ENCODE data around the gene OSBPL6. TPM values are rescaled to one million over a fixed set of nuclear protein-coding genes. Genes with fewer than 3 reads are reported as not detected.
"Not testable (repeated sequence)": the region's sequence is repeated elsewhere in the genome, so short reads cannot be mapped to it uniquely, and the experiment has no call there.

The OSBPL6 gene
- total RNA-seq, 1 donor from 2014 or later = 2.4 TPM

- not testable (repeated sequence) for DNase-seq (ENCODE audit: low spot score)
These were observed 4.1 kb downstream of the OSBPL6 start for GRCh38 chr2:178198441-178198840.

GRCh38 chr2:178199334-178199733, 5.0 kb downstream of the OSBPL6 start:
- DNase-seq (ENCODE audit: low spot score) = no peak

DNA sequence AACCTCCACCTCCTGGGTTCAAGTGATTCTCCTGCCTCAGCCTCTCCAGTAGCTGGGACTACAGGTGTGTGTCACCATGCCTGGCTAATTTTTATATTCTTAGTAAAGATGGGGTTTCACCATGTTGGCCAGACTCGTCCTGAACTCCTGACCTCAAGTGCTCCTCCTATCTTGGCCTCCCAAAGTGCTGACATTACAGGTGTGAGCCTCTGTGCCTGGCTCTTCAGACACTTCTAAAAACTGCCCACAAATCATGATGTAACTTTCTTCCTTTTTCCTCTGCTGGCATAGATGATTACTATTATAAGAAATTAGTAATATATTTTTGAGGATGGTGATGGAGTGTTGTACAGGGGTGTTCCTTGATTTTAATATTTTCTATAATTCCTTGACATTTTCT, 6.0 kb downstream of the OSBPL6 start:
- no peak for DNase-seq (ENCODE audit: low spot score)

- no peak for DNase-seq (ENCODE audit: low spot score)
These were observed 8.6 kb downstream of the OSBPL6 start for GRCh38 chr2:178202927-178203326.

DNA sequence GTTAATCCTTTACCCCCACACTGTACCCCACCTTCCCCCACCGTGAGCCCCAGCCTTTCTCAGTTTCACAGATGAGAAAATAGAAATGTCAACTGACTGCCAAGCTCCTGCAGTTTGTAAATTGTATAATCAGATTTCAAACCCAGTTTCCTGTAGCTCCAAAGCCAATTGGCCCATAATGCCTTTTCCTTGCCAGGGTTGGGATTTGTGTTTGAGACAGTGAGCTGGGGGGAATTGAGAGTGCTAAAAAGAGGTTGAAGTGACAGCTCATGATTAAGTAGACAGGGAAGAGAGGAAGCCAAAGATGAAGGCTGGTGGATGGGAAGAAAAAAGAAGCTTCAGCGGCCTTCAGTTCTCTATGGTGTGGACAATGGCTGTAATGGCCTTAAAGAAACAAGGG, 10.7 kb downstream of the OSBPL6 start:
- no peak for DNase-seq (ENCODE audit: low spot score)

DNA sequence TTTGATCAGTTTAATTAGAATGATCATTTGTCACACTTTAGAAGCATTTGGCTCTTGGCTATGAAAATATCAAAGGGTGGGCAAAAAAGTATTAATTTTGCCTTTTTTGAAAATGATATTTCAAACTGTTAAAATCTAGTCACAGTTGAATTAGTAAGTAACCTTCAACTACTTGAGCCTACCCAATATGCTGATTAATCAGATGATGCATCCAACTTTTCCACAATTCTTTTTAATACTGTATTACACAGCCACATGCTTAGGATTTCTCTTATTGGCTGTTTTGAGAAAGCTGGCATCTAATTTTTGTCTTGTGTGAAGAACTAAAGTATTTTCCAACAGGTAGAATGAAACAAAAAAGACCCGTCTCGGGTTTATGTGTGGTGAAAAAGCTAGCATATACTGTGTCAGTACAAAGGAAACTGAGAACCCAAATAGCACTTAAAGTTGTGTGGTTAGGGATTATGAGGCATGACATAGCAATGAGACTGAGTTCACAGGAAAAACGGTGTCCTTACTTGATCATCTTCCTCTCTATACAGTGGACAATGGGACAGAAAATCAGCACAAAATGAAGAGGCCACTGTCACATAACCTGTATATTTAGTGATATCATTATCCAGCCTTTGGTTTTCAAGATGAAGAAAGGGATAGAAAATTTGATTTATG, 11.7 kb downstream of the OSBPL6 start:
- no peak for DNase-seq (ENCODE audit: low spot score)

GRCh38 chr2:178208336-178208735, 14.0 kb downstream of the OSBPL6 start:
- no peak for DNase-seq (ENCODE audit: low spot score)

DNA sequence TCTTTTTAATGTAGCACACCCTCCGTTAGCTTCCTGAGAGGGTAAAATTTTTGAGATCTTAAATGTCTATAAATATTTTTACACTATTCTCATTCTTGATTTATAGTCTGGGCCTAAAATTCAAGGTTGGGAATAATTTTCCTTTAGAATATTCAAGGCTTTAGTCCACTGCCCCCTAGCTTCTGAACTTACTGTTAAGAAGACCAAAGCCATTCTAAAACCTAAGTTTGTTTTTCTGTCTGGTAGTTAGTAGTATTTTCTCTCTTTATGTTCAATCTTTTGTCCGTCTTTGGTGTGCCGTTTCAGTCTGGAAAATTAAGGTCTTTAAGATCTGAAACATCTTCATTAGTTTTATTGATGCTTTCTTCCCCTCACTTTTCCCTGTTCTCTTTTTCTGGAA, 14.5 kb downstream of the OSBPL6 start:
- DNase-seq (ENCODE audit: low spot score) = no peak

DNA sequence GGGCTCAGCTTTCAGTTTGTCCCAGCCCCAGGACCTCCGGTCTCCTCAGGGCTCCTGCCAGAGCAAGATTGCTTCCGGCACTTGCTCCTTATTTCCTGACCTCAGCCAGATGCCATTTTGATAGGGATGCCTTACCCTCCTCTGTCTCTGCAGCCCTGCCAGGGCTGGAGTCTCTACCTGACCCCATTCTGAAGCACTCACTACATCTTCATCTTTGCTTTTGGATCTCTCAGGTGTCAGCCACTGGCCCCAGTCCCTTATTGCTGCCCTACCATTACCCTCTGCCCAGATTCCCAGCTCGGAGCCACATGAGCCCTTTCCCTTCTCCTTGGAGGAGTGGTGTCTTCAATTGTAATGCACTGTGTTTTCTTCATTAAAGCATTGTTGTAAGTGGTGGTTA, 17.1 kb downstream of the OSBPL6 start:
- DNase-seq (ENCODE audit: low spot score) = no peak

DNA sequence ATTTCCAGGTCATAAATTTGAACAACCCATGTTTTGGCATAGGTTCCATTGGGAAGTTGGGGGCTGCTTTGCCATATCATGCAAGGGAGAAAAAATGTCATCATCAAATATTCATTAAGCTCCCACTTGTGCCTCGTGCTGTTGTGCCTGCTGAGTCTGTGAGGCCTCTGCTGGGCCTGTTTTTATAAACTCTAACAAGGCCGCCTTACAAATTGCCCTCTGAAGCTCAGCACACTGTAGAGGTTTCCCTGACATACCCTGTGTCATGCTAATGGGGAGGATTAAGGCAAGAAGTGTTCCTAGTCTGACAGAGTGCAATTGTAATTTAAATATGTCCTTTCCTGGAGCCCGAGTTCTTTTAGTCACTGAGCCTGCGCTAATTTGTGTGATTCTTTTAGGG, 17.6 kb downstream of the OSBPL6 start:
- no peak for DNase-seq (ENCODE audit: low spot score)

- no peak for DNase-seq (ENCODE audit: low spot score)
These were observed 19.7 kb downstream of the OSBPL6 start for GRCh38 chr2:178213991-178214390.

- no peak for DNase-seq (ENCODE audit: low spot score)
These were observed 24.9 kb downstream of the OSBPL6 start for GRCh38 chr2:178219247-178219646.

DNA sequence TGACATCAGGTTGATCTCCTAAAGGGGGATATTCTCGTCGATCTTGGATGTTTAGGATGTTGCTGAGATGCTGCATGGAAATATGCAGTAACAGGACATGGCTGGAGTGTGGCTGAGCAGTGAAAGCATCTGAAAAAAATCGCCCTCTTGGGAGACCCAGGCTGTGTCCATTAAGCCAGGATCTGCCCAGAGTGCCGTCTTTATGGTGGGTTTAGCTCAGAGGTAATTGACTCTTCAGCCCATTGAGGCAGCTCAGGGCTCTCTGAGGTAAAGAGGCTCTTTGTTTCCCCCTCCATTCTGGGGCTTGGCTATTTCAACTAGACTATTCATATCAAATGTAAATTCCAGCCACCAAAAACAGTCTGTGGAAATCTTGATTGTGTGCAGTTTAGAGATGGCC, 26.5 kb downstream of the OSBPL6 start:
- no peak for DNase-seq (ENCODE audit: low spot score)

DNA sequence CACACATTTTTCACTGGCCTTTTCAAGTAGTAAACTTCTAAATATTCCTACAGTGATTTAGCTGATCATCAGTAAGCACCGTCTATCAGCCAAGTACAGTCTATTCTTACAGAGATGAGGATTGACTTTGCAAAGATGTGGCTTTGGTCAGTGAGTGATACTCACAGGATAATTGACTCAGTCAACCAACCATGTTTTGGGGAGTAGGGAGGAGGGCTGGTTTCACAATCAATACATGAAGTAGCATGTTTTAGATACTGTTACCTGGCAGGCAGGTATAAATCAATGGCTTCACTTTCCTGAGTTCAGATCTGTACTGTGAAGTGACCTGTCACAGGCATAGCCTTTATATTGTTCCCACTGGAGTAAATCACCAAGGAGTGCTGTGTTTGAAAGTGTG, 27.2 kb downstream of the OSBPL6 start:
- no peak for DNase-seq (ENCODE audit: low spot score)

- no peak for DNase-seq (ENCODE audit: low spot score)
These were observed 29.5 kb downstream of the OSBPL6 start for GRCh38 chr2:178223806-178224205.

DNA sequence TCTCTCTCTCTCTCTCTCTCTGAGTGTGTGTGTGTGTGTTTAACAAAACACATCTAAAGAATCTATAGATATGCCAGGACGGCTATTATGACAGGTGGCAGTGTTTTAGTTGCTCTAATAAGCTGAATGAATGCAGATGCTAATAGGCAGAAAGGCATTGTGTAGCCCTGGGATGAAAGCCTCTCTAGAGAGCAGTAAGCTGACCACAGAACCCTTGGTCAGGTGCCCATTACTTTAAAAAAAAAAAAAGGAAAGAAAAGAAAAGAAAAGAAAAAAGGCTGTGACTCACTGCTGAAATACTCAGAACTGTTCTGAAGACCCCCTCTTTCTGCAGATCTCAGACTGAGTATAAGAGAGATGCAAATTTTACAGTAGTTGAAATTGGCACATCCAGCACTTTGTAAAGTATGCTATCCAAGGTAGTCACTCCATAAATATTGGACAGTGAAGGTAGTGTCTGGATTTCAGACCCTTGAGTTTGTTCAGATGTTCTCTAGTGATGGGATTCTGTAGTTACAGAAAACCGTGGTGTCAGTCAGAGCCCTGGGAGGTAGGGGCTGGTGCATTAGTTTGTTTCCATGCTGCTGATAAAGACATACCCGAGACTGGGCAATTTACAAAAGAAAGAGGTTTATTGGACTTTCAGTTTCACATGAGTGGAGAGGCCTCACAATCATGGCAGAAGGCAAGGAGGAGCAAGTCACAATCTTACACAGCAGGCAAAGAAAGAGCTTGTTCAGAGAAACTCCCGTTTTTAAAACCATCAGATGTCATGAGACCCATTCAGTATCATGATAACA, 30.9 kb downstream of the OSBPL6 start:
- no peak for DNase-seq (ENCODE audit: low spot score)

DNA sequence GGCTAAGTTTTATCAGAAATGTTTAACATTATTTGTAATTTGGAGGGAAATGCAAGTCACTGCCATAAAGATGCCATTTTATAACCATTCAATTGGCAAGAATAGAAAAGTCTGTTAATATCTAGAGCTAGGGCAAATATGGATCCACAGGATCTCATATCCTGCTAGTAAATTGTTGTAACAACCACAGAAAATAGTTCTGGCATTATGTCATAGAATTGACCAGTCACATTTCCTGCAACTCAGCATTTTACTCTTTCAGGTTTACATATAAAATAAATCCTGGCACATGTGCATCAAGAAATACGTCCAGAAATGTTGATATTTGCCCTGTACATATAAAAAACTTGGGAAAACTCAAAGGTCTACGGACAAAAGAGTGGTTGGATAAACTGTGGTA, 32.9 kb downstream of the OSBPL6 start:
- no peak for DNase-seq (ENCODE audit: low spot score)

GRCh38 chr2:178229927-178230326, 35.6 kb downstream of the OSBPL6 start:
- no peak for DNase-seq (ENCODE audit: low spot score)

DNA sequence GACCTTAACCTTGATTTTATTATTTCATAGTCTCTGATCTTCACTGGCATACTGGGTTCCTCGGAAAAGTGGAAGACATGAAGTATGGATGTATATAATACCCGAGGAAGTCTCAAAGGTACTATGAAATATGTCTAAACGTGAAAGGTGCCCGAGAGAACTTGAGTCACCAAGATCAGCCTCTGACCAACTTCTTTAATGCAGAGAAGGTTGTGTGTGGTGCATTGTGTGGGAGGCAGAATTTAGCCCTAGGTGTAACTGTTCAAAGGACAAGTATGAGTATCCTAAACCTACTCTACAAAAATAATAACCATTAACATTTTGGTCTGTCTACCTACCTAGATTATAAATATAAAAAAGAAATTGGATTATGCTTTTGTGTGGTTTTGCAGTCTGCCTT, 36.1 kb downstream of the OSBPL6 start:
- DNase-seq (ENCODE audit: low spot score) = no peak

DNA sequence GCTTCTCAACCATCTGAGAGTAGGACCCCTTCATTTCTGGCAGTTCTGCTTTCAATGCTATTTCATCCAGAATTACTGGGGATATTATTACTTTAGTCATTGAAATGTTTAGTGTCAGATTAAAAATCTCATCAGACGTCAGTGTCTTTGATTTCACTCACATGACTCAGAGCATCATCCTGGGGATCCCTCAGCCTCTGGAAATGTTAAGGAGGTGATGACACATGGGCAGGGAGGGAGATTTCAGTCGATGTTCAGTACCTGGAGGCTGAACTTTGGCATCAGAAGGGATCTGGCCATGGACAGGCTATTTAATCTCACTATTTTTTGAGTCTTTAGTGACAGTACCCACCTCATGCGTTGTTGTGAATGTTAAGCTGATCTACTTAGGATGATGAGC, 39.1 kb downstream of the OSBPL6 start:
- DNase-seq (ENCODE audit: low spot score) = no peak

- no peak for DNase-seq (ENCODE audit: low spot score)
These were observed 40.3 kb downstream of the OSBPL6 start for GRCh38 chr2:178234648-178235047.

DNA sequence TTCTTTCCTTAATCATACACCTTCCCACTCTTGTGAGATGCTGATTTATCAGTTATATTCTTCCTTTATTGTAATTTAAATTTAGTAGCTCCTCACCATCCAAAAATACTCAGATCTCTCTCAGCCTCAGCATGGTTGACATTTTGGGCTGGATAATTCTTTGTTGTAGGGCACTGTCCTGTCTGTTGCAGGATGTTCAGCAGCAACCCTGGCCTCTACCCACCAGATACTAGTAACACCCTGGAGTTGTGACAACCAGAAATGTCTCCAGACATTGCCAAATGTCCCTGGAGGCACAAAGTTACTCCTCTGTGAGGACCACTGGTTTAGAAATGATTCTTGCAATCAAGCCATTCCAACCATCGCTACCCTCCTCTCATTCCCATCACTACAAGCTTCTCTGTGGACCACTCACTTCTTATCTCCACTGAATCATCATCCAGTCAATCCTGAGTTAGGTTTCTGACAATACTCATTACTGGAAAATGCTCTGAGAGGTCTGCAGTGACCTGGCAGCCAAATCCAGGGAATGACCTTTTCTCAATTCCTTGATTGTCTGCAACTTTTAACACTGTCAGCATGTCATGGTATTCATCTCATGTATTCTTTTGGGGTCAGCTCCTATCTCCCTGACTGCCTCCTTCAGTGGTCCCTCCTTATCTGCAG, 43.3 kb downstream of the OSBPL6 start:
- no peak for DNase-seq (ENCODE audit: low spot score)

DNA sequence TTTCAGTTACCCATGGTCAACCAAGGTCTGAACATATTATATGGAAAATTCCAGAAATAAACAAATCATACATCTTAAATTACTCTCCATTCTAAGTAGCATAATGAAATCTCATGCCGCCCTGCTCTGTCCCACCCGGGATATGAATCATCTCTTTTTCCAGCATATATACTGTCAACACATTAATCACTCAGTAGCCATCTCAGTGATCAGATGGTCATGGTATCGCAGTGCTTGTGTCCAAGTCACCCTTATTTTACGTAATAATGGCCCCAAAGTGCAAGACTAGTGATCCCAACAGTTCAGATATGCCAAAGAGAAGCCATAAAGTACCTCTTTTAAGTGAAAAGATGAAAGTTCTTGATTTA, 43.8 kb downstream of the OSBPL6 start:
- no peak for DNase-seq (ENCODE audit: low spot score)
